IPS-15b (cell line): ENCODE results near the gene PDK2.

Source experiments
- H3K27me3 ChIP-seq: one replicate; pipeline ENCODE4 v1.6.1; 2013; ENCODE audit warnings: low read length; ENCODE audit not compliant: control insufficient read depth, insufficient read depth
- H3K36me3 ChIP-seq: one replicate; pipeline ENCODE4 v1.6.1; 2013; ENCODE audit warnings: low read length; ENCODE audit not compliant: control insufficient read depth, insufficient read depth
- H3K4me1 ChIP-seq: one replicate; pipeline ENCODE4 v1.6.1; 2013; ENCODE audit warnings: mild to moderate bottlenecking, low read length; ENCODE audit not compliant: control insufficient read depth, insufficient read depth
- H3K4me3 ChIP-seq: one replicate; pipeline ENCODE4 v1.5.1; 2013; ENCODE audit warnings: low read depth, low read length
- H3K9ac ChIP-seq: one replicate; pipeline ENCODE4 v1.6.1; 2013; ENCODE audit warnings: low read depth, mild to moderate bottlenecking, low read length
- H3K9me3 ChIP-seq: one replicate; pipeline ENCODE4 v1.6.1; 2013; ENCODE audit warnings: mild to moderate bottlenecking, low read length; ENCODE audit not compliant: control insufficient read depth, insufficient read depth

Gene PDK2

DNA sequence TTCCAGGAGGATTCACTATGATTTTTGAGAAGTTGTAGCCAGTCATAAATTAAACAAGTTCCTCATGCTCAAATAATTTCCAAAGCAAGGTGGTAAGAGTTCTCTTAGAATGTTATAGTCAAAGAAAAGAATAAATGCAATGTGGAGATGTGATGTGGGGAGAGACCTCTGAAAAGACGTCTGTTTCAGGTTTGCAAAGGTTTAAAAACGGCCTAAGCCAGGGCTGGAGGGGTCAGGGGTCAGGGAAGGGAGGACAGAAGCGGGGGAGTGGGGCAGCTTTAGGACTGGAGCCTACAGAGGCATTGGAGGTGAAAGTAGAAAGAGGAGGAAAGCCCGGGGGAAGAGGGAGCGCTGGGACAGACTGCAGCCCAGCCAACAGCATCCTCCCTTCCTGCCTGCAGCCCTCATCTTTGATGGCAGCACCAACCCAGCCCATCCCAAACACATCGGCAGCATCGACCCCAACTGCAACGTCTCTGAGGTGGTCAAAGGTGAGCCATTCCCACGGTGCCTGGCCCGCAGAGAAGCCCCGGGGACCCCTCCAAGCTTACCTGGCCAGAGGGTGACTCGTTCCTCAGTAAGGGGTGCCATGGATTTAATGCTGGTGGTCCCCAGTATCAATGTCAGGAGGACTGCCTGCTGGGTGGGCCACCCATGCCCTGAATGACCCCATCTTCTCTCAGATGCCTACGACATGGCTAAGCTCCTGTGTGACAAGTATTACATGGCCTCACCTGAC lies 11.4 kb downstream of the PDK2 start:
- Histone ChIP-seq H3K4me1 (no peaks in the 10 kb centered on the region), H3K9me3 (no peaks in the 10 kb centered on the region), H3K4me3 (no peak overlapping the region), H3K36me3 (peaks cover 13% of the 10 kb centered on the region), H3K9ac (no peak overlapping the region), H3K27me3 (no peaks in the 10 kb centered on the region)

DNA sequence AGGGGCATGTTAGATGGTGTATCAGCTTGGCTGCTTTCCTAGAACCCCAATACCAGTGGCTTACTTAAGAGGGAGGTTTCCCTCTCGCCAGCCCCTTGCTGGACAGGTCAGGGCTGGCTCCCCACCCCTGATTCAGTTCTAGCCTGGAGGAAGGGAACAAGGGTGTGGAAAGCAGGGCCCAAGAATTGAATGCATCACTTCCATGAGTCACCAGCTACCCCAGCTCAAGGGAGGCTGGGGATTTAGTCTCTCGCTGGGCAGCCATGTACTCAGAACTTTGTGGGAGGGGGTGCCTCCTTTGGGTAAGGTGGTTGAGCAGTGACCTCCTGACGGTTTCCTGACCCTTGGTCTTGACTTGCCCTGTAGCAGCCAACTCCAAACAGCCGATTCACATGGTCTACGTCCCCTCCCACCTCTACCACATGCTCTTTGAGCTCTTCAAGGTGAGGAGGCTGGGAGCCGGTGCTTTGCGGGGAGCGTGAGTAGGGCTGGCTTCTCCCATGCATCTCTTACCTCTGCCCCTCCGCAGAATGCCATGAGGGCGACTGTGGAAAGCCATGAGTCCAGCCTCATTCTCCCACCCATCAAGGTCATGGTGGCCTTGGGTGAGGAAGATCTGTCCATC lies 12.8 kb downstream of the PDK2 start:
- H3K4me1 ChIP-seq = no peaks in the 10 kb centered on the region
- H3K4me3 ChIP-seq = no peak overlapping the region
- no peaks in the 10 kb centered on the region for H3K9me3 ChIP-seq
- H3K36me3 ChIP-seq = peaks cover 13% of the 10 kb centered on the region
- H3K9ac ChIP-seq = no peak overlapping the region
- H3K27me3 ChIP-seq = no peaks in the 10 kb centered on the region

DNA sequence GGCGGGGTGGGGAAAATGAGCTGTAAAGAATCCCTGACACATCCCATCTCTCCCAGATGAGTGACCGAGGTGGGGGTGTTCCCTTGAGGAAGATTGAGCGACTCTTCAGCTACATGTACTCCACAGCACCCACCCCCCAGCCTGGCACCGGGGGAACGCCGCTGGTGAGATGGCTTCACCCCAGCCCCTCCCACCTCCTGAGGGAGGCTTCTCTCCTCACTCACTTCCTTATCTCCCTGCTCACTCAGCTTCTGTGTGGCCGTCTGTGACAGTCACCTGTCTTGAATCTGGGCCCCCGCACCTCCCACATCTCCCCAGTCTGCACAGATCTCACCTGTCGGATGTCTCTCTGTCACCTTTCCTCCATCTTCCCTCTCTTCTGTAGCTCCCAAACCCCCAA lies 13.4 kb downstream of the PDK2 start:
- H3K4me3 ChIP-seq = no peak overlapping the region
- H3K27me3 ChIP-seq = no peaks in the 10 kb centered on the region
- H3K9ac ChIP-seq = no peak overlapping the region
- no peaks in the 10 kb centered on the region for H3K9me3 ChIP-seq
- H3K36me3 ChIP-seq = peaks cover 13% of the 10 kb centered on the region
- no peaks in the 10 kb centered on the region for H3K4me1 ChIP-seq

DNA sequence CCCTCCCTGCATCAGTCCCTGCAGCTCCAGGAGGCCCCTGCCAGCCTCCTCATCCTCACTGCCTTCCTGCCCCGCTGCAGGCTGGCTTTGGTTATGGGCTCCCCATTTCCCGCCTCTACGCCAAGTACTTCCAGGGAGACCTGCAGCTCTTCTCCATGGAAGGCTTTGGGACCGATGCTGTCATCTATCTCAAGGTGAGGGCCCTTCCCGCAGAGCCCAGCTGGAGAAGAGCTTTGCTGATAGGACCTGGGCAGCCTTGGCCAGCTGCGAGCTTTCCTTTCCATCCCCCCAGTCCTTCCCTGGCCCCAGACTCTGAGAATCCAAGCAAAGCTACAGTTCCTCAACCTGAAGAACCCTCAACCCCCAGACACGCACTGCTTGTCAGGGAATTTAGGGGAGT lies 14.1 kb downstream of the PDK2 start:
- peaks cover 13% of the 10 kb centered on the region for H3K36me3 ChIP-seq
- H3K4me1 ChIP-seq = no peaks in the 10 kb centered on the region
- H3K27me3 ChIP-seq = no peaks in the 10 kb centered on the region
- H3K9me3 ChIP-seq = no peaks in the 10 kb centered on the region
- H3K4me3 ChIP-seq = no peak overlapping the region
- no peak overlapping the region for H3K9ac ChIP-seq

DNA sequence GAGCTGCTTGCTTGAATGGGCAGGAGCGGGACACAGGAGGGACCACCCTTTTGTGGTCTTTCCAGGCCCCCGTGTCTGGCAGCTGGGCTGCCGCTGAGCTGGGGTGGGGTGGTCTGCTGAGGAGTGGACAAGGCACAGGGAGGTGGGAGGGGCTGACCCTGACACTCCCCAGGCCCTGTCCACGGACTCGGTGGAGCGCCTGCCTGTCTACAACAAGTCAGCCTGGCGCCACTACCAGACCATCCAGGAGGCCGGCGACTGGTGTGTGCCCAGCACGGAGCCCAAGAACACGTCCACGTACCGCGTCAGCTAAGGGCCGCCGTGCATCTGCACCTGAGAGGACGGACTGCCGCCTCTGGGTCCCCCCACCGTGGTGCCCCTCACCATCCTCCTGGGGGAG lies 14.6 kb downstream of the PDK2 start:
- Histone ChIP-seq H3K9me3 (no peaks in the 10 kb centered on the region), H3K36me3 (peaks cover 13% of the 10 kb centered on the region), H3K27me3 (no peaks in the 10 kb centered on the region), H3K4me3 (no peak overlapping the region), H3K4me1 (no peaks in the 10 kb centered on the region), H3K9ac (no peak overlapping the region)

DNA sequence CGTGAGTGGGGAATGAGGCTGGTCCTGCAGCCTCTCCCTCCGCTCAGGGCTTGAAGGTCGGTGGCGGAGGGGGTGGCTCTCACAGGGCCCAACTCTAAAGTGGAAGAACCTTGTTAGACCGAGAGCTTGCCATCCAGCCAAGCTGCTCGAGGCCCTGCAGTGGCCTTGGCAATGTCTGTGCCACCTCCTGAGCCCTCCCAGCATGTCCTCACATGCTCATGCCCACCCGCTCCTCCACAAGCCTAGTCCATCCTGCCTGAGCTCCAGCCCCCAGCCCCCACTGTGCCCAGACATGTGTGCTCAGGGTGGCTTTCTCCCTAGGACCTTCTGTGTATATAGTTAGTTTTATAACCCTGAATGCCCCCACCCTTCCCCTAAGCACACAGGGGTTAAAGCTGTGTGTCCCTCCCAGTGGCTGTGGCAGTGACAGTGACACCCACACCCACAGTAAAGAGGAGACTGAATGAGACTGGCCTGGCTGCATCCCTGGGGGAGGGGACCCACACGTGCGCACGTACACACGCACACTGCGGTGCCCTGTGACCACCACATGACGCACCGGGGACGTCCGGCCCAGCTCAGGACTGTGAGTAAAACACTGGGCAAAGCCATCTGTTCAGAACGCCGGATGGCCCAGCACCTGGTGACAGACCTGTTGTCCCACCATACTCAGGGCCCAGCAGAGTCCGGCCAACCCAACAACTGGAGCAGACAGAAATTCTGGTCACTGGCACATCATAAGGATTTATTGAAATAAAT lies 15.6 kb downstream of the PDK2 start:
- Histone ChIP-seq H3K9ac (no peak overlapping the region), H3K36me3 (peaks cover 13% of the 10 kb centered on the region), H3K9me3 (no peaks in the 10 kb centered on the region), H3K4me3 (no peak overlapping the region), H3K27me3 (no peaks in the 10 kb centered on the region), H3K4me1 (peaks cover 2% of the 10 kb centered on the region)

DNA sequence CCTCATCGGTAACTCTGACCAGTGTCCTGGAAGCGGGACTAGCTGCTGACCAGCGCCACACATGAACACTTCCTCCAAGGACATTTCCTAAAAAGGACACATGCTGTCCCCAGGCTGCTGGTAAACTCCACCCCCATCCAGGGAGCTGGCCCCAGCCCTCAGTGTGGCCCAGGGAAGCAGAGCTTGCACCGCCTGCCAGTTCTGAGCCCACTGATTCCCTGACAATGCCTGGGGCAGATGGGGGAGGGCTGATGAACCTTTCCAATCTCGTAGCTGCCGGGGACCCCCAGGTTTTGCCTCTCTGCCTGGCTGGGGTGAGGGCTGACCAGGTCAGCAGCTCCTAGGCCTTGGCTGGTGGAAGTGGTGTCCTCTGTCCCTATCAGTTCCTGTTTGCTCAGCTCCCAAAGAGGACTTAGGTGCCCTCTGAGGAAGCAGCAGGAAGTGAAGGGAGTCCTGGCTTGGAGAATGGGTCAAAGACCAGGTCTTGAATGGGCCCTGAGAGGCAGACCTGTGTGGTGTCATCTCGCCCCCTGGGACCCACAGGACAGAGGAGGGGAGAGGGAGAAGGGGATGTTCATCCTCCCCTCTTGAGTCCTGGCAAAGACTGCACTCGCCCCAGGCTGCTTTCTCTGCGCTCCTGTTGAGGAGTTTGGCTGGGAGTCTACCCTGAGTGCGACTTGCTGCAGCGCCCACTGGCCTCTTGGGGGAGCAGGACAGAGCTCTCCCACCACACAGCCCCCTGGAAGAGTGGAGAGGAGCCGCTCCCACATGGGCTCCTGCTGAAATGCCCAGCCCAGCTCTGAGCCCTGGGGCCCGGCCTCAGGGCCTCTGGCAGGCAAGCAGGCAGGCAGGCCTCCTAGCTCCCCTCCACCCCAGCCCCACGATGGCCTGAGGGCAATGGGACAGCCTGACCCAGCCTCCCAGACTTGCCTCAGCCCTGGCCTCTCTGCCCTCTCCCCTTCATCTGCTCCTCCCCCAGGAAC lies 16.8 kb downstream of the PDK2 start:
- Histone ChIP-seq H3K9me3 (no peaks in the 10 kb centered on the region), H3K9ac (no peak overlapping the region), H3K36me3 (peaks cover 13% of the 10 kb centered on the region), H3K4me1 (peaks cover 5% of the 10 kb centered on the region), H3K27me3 (no peaks in the 10 kb centered on the region), H3K4me3 (no peak overlapping the region)

DNA sequence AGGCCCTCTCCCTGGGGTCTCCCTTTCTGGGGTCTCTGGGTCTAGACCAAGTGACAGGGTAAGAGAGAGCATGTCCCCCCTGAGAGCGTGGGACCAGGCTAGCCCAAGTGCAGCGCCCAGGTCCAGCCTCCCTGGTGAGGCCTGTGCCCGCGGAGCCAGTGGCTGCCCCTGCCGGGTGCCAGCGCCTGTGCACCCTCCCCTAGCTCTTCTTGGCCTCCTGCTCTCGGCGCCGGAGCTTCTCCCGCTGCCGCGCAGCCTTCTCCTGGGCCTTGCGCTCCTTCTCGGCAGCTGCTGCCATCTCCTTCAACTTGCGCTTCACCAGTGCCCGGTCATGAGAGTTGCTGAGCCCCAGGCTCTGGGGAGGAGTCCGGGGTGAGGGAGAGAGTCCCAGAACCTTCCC lies 17.5 kb downstream of the PDK2 start:
- H3K27me3 ChIP-seq = no peaks in the 10 kb centered on the region
- H3K9me3 ChIP-seq = no peaks in the 10 kb centered on the region
- no peak overlapping the region for H3K4me3 ChIP-seq
- no peak overlapping the region for H3K9ac ChIP-seq
- peaks cover 13% of the 10 kb centered on the region for H3K36me3 ChIP-seq
- H3K4me1 ChIP-seq = peaks cover 5% of the 10 kb centered on the region

DNA sequence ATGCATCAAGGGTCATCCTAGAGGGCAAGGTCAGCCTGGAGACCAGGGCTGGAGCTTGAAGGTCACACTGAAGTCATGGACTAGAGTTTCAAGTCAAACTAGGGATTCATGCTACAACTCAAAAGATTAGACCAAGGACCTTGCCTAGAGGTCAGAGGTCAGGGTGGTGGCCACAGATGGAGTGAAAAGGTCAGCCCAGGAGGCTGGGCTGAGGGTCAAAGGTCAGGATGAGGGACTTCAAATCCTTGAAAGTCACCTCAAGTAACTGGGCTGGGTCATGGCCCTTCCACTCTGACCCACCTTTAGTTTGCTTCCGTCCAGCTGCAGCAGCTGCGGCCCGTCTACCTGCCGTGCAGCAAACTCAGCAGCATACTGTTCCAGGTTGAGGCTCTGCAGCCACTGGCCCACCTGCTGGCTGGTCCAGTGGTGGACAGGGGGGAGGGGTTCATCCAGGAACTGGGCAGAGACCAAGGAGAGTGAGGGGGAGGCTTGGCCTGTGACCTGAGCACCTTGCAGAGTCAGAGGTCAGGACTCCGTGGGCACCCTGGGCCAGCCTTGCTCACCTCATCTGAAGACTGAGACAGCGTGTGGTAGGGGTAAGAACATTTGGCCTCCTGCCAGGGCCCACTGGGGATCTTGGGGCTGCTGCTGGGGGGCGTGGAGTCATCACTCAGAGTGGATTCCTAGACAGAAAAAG lies 18.6 kb downstream of the PDK2 start:
- H3K4me3 ChIP-seq = no peak overlapping the region
- H3K4me1 ChIP-seq = peaks cover 5% of the 10 kb centered on the region
- peaks cover 10% of the 10 kb centered on the region for H3K36me3 ChIP-seq
- no peaks in the 10 kb centered on the region for H3K9me3 ChIP-seq
- H3K27me3 ChIP-seq = peaks cover 8% of the 10 kb centered on the region
- no peak overlapping the region for H3K9ac ChIP-seq

DNA sequence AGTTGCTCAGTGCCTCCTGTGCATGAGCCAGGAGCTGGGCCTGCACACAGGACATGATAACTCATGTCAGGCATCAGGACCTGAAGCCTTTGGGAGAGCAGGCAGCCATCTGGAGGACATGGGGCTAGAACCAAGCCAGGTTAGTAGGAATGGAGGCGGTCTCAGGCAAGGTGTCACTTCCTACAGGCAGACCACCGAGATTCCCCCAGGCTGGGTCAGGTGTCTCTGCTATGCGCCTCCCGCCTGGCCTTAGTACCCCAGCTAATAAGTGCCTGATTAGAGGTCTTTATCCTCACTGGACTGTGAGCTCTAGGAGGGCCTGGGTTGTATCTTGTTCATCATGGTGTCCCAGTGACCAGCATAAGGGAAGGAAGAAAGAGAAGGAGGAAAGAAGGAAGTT lies 19.2 kb downstream of the PDK2 start:
- peaks cover 6% of the 10 kb centered on the region for H3K36me3 ChIP-seq
- H3K4me1 ChIP-seq = peaks cover 5% of the 10 kb centered on the region
- no peak overlapping the region for H3K4me3 ChIP-seq
- no peaks in the 10 kb centered on the region for H3K9me3 ChIP-seq
- H3K27me3 ChIP-seq = peaks cover 14% of the 10 kb centered on the region
- H3K9ac ChIP-seq = no peak overlapping the region
